Stimulated activated CD8-positive, alpha-beta memory T cell treated with anti-CD3 and anti-CD28 coated beads, Interleukin-15, amount 100 ng/mL, for 1 hour (primary cell): ENCODE data around the gene CNFN.

ENCODE experiments used
- DNase-seq: peaks from one replicate; pipeline ENCODE4 v3.0.0-alpha.2; 2020; ENCODE audit warnings: low read depth

The CNFN gene

GRCh38 chr19:42409477-42409876 lies 19.4 kb upstream of the CNFN start:
- no peak for DNase-seq

- no peak for DNase-seq
Observed at GRCh38 chr19:42407816-42408175, 17.7 kb upstream of the CNFN start.

GRCh38 chr19:42407085-42407815 lies 17.2 kb upstream of the CNFN start:
- no peak for DNase-seq

- no peak for DNase-seq
Observed at GRCh38 chr19:42406111-42406510, 16.0 kb upstream of the CNFN start.

- no peak for DNase-seq
Observed at GRCh38 chr19:42403586-42403985, 13.5 kb upstream of the CNFN start.

- DNase-seq, result no peak
Observed at GRCh38 chr19:42402376-42403116, 12.4 kb upstream of the CNFN start.

- DNase-seq, result peak; percentile 58
Observed at GRCh38 chr19:42401365-42402303, 11.5 kb upstream of the CNFN start.

- DNase-seq, result no peak
Observed at GRCh38 chr19:42400404-42400803, 10.3 kb upstream of the CNFN start.

- DNase-seq, result no peak
Observed at GRCh38 chr19:42397263-42398166, 7.4 kb upstream of the CNFN start.

- peak; percentile 80 for DNase-seq
Observed at GRCh38 chr19:42396381-42397262, 6.5 kb upstream of the CNFN start.

GRCh38 chr19:42394751-42395150 lies 4.7 kb upstream of the CNFN start:
- no peak for DNase-seq

GRCh38 chr19:42392165-42392564 lies 2.1 kb upstream of the CNFN start:
- no peak for DNase-seq

GRCh38 chr19:42388851-42389489 lies 1.1 kb downstream of the CNFN start:
- no peak for DNase-seq

- DNase-seq, result peak; percentile 39
Observed at GRCh38 chr19:42386974-42387707, 3.0 kb downstream of the CNFN start.

GRCh38 chr19:42380155-42380554 lies 9.9 kb downstream of the CNFN start:
- DNase-seq, result no peak

GRCh38 chr19:42378225-42379215 lies 11.6 kb downstream of the CNFN start:
- DNase-seq, result no peak

- DNase-seq, result no peak
Observed at GRCh38 chr19:42376177-42376555, 13.9 kb downstream of the CNFN start.
